ENCODE data around the gene CD6.

Gene CD6

GRCh38 chr11:61011950-61012736 lies 40.7 kb downstream of the CD6 start:
- no peak for DNase-seq

GRCh38 chr11:61012737-61013215 lies 41.3 kb downstream of the CD6 start:
- DNase-seq = no peak

DNA sequence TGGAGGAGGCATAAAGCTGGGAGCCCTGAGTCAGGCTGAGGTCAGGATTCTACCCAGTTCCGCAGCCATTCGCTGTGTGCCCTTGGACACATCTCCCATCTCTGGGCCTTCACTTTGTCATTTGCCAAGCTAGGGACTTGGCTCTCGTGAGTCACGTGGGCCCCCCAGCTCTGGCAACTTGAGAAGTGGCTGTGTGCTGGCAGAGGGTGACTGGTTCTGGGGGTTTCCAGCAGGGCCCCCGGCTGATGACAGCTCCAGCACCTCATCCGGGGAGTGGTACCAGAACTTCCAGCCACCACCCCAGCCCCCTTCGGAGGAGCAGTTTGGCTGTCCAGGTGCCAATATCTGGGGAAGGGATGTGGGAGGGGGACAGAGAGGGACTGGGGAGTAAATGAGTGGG lies 46.6 kb downstream of the CD6 start:
- DNase-seq = no peak

DNA sequence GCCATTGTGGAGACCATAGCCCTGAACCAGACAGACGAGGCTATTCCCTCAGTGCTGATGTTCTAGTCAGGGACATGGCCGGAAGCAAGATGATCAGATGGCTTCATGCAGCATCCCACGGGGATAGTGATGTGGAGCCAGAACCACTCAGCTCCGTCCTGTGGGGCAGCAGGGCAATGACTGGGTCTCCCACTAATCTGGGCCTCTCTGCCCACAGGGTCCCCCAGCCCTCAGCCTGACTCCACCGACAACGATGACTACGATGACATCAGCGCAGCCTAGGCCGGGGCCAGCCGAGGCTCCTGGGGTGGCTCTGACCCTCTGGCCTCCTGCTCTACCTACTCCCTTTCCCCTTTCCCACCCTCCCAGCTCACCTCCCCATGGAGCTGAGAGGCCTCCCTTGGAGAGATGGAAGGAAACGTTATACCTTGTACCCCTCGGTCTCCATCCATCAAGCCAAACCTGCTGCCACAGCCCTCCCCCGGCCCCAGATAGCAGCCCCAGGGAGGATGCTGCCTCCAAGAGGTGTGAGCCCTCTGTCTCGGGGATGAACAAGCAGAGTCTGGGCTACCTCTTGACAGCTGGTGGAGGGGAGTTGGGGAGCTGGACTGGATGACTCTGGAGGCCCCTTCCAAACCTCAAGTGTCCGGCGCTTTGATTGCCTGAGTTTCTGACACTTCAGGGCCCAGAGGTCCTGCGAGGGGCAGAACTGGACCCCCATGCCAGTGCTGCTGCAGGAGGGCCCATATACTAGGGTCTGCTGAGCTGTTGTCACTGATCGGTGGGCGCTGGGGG lies 47.8 kb downstream of the CD6 start:
- DNase-seq = no peak

- no peak for DNase-seq
Measured at GRCh38 chr11:61019832-61020405, 48.4 kb downstream of the CD6 start.

GRCh38 chr11:61020551-61021235 lies 49.2 kb downstream of the CD6 start:
- no peak for DNase-seq

- DNase-seq = peak; percentile 86
Measured at GRCh38 chr11:61021661-61022212, 50.3 kb downstream of the CD6 start.

- peak; percentile 50 for DNase-seq
Measured at GRCh38 chr11:61022311-61023085, 51.0 kb downstream of the CD6 start.

GRCh38 chr11:61023086-61023965 lies 51.8 kb downstream of the CD6 start:
- peak; percentile 80 for DNase-seq

DNA sequence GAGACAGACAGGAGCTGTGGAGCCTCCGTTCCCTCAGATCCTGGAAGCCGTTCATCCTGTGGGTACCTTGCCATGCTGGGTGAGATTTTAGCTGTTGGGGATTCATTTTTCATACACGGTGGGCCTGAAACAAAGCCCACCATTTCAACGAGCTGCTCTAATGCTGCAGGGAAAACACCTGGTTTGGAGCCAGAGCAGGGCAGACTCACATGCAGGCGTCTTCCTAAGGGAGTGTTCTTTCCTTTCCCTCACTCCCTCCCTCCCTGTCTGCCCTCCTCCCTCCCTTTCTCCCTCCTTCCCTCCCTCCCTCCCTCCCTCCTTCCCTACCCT lies 52.5 kb downstream of the CD6 start:
- DNase-seq = no peak

GRCh38 chr11:61024938-61025820 lies 53.7 kb downstream of the CD6 start:
- no peak for DNase-seq

GRCh38 chr11:61025821-61026120 lies 54.3 kb downstream of the CD6 start:
- DNase-seq = no peak

- peak; percentile 41 for DNase-seq
Measured at GRCh38 chr11:61026121-61027031, 54.9 kb downstream of the CD6 start.

DNA sequence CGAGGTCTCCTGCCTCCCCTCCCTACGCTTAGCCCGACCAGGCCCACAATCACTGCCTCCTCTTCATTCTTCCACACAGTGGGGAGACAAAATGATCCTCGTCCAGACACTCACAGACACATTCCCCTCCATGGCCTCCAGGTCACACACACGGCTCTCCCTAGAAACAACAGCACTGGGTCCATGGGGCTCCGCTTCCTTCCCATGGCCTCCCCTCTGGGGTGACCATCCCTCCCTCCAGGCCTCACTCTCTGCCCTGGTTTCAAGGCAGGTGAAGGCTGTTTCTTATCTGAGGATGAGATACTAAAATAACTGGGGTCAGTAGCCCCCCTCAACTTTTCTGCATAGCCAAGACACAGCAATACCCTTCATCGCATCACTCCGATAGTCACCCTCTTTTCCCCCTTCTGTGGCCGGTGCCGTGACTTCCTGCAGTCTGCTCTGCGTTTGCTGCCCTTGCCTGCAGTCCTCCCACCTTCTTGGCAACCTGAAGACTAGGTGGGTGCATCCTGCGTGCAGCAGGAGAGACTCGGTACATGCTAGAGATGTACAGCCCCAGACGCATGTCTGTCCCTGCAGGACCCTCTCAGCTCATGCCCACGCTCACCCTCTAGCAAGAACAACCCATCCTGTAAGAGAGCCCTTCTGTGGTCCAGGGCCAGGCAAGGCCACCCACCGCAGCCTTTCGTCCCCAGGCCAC lies 55.8 kb downstream of the CD6 start:
- DNase-seq = peak; percentile 48

- peak; percentile 71 for DNase-seq
Measured at GRCh38 chr11:61028135-61028729, 56.8 kb downstream of the CD6 start.

DNA sequence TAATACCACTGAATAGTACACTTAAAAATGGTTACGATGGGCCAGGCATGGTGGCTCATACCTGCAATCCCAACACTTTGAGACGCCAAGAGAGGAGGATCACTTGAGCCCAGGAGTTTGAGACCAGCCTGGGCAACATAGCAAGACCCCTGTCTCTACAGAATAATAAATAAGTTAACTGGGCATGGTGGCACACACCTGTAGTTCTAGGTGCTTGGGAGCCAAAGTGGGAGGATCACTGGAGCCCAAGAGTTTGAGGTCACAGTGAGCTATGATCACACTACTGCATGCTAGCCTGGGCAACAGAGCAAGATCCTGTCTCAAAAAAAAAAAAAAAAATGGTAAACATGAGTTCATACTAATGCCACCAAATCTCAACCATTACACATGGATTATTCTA lies 61.3 kb downstream of the CD6 start:
- DNase-seq = no peak

DNA sequence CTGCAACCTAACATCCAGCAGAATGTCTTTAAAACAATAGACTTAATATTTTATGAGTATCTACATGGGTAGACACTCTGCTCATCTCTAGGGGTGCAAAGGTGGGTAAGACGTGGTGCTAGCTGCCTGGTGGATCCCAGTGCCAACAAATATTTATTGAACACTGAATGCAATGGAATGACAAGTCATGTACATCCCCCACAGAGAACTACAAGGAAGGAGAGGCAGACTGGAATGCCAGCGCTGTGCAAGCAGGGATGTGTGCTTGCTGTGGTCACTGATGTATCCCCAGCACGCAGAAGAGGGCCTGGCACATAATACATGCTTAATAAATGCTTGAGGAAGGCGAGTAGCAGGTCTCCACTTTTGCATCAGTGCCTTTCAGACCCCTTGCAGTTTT lies 61.9 kb downstream of the CD6 start:
- DNase-seq = no peak

DNA sequence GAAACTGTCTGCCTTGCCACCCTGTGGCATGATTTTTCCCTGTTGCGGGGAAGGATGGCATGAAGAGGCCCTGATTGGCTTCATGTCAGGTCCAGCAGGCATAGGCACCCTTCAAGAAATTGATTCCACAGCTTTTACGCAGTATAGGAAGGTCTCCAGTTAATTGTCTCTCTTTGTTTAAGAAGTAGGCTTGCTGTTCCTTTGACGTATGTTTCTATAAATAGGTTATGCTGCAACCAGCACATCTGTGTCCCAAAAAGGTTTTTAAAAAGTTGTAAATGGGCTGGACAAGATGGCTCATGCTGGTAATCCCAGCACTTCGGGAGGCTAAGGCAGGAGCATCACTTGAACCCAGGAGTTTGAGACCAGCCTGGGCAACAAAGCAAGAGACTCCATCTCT lies 62.6 kb downstream of the CD6 start:
- DNase-seq = no peak
